ENCODE results near the gene ABCC2.
"Not testable (repeated sequence)": the region's sequence is repeated elsewhere in the genome, so short reads cannot be mapped to it uniquely, and the experiment has no call there.

ABCC2 gene

GRCh38 chr10:99782447-99783286 is at the start of gene ABCC2:
TSS of gene ABCC2 (plus strand) at chr10:99782640. CDS start at chr10:99782845, 205 bp downstream.
- no peak for DNase-seq

GRCh38 chr10:99733366-99733765 is 49.1 kb upstream of the ABCC2 start:
- DNase-seq: no peak

GRCh38 chr10:99734111-99734510 is 48.3 kb upstream of the ABCC2 start:
- DNase-seq: not testable (repeated sequence)

GRCh38 chr10:99740260-99740659 is 42.2 kb upstream of the ABCC2 start:
- DNase-seq: no peak

- DNase-seq: no peak
Observed at GRCh38 chr10:99740933-99741559, 41.4 kb upstream of the ABCC2 start.

DNA sequence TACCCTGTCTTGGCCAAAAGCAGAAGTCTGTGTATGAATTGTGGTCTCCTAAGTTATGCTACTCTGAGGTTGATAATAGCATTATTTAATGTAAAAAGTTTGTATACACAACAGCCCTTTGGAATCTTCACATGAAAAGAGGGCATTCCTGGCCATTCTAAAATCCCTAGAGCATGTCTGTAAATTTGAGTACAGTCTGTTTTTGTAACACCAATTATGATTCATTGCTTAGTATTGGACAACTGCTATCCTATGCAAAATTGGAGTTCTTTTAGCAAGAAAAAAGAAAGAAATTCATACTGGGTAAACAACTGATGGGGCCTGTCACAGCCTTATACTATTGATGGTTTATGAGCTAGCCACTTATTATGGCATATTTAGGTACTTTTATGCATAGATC is 40.2 kb upstream of the ABCC2 start:
- DNase-seq: no peak

GRCh38 chr10:99742701-99743100 is 39.7 kb upstream of the ABCC2 start:
- no peak for DNase-seq

DNA sequence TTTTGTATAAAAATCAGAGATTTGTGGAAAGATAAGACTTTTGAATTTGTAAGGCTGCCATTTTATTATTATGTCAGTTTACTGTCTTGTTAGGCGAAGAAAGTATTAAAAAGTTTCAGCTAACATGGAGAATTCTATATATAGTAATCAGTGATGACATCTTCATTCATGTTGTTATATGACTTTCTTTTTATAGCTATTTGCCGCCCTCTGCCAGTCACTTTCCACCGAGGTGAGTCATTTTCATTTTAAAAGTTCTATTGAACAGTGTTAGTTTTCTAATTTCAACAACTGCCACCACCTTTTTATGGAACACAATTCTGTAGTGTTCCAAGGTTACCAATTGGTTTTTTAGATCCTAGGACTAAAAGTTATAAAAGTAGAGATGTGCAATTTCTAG is 38.6 kb upstream of the ABCC2 start:
- DNase-seq: no peak

- DNase-seq: not testable (repeated sequence)
Observed at GRCh38 chr10:99746166-99746565, 36.3 kb upstream of the ABCC2 start.

GRCh38 chr10:99748823-99749451 is 33.5 kb upstream of the ABCC2 start:
- no peak for DNase-seq

DNA sequence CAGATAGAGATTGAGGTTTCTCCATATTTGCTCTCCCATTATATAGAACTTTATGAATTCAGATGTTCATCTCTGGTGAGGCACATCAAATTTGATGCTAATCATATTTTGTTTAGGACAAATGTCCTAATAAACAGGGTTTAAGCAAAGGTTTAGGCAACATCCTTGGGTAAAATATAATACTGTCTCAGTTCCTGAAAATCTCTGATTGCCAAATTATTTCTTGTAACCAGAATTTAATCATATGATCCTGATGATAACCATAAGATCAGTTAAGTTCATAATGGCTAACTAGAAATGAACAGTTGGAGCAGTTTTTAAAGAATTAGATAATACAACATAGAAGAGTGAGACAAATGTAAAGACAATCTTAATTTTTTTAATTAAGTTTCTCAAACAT is 31.8 kb upstream of the ABCC2 start:
- no peak for DNase-seq

DNA sequence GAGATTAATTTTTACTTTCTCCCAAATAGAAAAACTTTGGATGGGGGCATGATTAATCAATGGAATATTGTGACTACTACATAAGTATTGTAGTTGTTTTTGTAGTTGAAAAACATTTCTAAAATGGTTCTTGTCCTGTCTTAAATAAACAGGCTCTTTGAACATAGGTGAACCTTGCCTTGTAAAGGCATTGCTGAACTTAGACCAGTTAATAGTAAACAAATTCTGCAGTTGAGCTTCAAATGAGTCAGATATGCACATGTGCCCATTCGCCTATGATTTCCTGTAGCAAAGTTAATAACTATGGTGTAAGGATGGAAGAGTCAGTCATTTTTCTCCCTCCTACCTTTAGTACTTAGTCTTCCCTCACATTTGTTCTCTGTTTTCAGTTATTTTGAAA is 27.8 kb upstream of the ABCC2 start:
- DNase-seq: no peak

DNA sequence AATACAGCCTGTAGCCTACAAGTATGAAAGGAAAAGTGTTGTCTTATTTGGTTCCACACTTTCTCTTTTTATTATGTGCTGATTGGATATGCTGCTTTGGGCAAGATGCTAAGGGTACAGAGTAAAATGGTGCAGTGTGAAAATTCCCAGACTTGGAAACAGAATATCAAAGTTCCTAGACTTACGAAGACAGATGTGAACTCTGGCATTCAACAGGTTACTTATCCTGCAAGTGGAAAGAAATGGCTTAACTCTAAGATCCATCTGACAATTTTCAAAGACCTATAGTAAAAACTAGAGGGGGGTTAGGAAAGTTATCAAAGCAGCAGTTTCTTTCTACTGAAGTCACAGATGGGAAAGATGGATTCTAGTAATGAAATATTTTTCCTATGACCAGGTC is 26.3 kb upstream of the ABCC2 start:
- DNase-seq: no peak

GRCh38 chr10:99758211-99758891 is 24.1 kb upstream of the ABCC2 start:
- no peak for DNase-seq

- DNase-seq: no peak
Observed at GRCh38 chr10:99760321-99760720, 22.1 kb upstream of the ABCC2 start.

DNA sequence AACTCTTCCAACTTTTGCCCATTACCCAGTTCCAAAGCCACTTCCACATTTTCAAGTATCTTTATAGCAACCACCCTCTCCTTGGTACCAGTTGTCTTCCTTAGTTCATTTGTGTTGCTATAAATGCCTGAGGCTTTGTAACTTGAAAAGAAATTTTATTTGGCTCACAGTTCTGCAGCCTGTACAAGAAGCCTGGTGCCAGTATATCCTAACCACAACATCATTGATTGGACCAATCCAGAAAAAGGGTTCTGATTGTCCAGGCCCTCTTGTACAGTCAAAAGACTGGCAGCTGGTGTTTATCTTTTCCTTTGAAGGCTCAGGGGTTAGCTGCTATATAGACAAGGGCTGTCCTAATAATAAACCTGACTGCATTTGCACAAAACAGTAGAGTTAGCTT is 21.1 kb upstream of the ABCC2 start:
- DNase-seq: no peak

DNA sequence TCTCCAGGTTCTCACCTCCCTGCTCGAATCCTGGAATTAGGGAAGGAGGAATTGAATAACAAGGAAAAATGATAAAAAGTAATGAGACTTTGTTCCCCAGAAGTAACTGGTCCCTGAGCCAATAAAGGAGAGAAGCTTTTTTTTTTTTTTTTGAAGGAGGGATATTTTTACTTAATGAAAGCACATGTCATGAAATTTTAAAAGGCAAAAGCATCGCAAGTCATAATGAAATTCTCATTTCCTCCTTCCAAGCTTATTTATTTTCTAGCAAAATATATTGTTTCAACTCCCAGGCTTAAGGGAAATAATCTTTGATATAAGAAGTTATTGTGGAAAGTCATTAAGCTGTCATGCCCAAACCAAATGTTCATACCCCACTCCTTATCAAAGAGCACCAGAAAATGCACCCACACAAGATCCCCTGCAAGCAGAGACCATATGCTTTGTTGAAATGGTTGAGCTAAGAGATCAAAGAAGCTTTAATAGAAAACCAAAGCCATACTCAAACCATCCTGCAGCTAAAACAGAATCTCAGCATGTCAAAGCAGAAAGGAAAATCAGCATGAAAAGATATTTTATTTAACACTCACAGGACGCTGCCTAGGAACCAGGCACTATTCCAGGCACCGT is 16.7 kb upstream of the ABCC2 start:
- no peak for DNase-seq

- DNase-seq: no peak
Observed at GRCh38 chr10:99766302-99766681, 16.1 kb upstream of the ABCC2 start.

GRCh38 chr10:99767901-99768300 is 14.5 kb upstream of the ABCC2 start:
- no peak for DNase-seq

GRCh38 chr10:99768556-99768955 is 13.9 kb upstream of the ABCC2 start:
- no peak for DNase-seq

DNA sequence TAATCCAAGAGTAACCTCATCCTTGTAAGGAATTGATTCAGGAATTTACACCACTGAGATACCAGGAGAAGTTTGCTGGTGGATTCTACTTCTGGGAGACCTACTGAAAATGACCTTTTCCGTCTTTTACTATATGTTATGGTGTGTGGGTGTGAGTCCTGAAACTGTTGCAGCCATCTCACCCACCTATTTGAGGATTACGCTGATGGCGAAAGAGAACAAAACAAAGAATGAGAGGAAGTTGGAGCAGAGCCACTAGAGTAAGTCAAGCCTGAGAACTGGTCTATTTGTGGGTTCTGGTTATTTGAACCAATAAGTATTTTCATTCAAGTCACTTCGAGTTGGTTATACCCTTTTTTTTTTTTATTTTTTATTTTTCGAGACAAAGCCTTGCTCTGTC is 12.7 kb upstream of the ABCC2 start:
- DNase-seq: no peak

DNA sequence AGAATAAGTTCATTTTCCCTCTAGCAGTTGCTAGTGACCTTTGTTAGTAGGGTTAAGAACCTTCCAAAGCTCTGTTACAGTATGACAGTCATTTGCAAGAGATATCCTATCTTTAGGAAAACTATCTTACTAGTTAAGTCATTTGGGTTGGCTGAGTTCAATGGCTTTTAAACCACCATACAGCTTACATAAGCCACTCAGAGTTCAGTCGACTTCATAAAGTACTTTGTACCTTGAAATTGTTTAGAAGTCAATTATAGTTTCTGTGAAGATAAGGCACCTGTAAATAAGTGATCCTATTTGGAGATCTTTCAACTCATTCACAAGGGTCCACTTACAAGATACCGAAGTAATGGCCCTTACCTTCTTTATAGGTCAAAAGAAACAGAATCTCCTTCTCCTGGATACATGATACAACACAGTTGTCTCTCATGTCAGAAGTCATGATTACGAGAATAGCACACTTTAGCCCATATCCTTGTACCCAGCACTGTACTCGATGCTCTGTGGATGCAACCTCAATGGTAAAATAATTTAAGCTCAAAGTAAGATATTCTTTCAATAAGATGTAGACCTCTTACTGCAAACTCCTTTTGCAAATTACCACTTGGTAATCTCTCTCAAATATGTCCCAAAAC is 11.9 kb upstream of the ABCC2 start:
- no peak for DNase-seq

DNA sequence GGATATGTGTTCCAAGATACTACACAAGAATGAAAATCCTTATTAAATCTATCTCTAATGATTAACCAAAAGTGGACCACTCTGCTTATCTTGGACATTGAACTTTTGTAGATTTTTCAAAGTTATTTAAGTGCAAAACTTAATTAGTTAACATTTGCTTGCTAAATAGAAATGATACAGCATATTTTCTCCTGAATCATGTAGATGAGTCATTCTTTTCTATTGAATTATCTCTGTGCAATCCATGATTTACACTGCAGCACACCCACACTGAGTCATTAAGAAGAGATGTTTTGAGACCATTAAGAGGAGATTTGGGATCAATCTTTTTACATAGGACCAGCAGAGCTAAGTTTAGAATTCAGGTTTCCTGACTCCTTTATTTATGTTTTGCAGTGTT is 6.6 kb upstream of the ABCC2 start:
- DNase-seq: no peak
